Occipital lobe (tissue), 2 donors: Measurements from ENCODE around the gene CIB4. TPM values are rescaled to one million over a fixed set of nuclear protein-coding genes. Genes with fewer than 3 reads are reported as not detected.

Experiments
- DNase-seq: peaks from one replicate; lab custom pipeline; 2025; lab: John Stamatoyannopoulos, UW
- total RNA-seq: library from RNA; depleted of rRNA; stranded (reverse); fragments of >200 nt; gene quantifications from one replicate; pipeline ENCODE4 v1.2.3, GENCODE V29; 2014

CIB4 gene
- total RNA-seq, 1 donor from 2014 or later: not detected

- DNase-seq: no peak
Observed at GRCh38 chr2:26583381-26583911, 57.7 kb downstream of the CIB4 start.

- DNase-seq: no peak
Observed at GRCh38 chr2:26582890-26583289, 58.3 kb downstream of the CIB4 start.

- DNase-seq: no peak
Observed at GRCh38 chr2:26581991-26582842, 58.9 kb downstream of the CIB4 start.

- no peak for DNase-seq
Observed at GRCh38 chr2:26581266-26581990, 59.7 kb downstream of the CIB4 start.

- no peak for DNase-seq
Observed at GRCh38 chr2:26580751-26581150, 60.4 kb downstream of the CIB4 start.

GRCh38 chr2:26580151-26580550 is 61.0 kb downstream of the CIB4 start:
- DNase-seq: no peak

GRCh38 chr2:26579723-26580040 is 61.5 kb downstream of the CIB4 start:
- DNase-seq: no peak

GRCh38 chr2:26579025-26579722 is 62.0 kb downstream of the CIB4 start:
- no peak for DNase-seq

- no peak for DNase-seq
Observed at GRCh38 chr2:26578581-26578980, 62.6 kb downstream of the CIB4 start.

- no peak for DNase-seq
Observed at GRCh38 chr2:26578113-26578458, 63.1 kb downstream of the CIB4 start.

GRCh38 chr2:26577442-26578112 is 63.6 kb downstream of the CIB4 start:
- peak; percentile 27 for DNase-seq

- DNase-seq: no peak
Observed at GRCh38 chr2:26576565-26577441, 64.4 kb downstream of the CIB4 start.

GRCh38 chr2:26575836-26576564 is 65.2 kb downstream of the CIB4 start:
- no peak for DNase-seq

- DNase-seq: no peak
Observed at GRCh38 chr2:26574900-26575560, 66.1 kb downstream of the CIB4 start.

GRCh38 chr2:26574066-26574899 is 66.9 kb downstream of the CIB4 start:
- DNase-seq: no peak

- DNase-seq: no peak
Observed at GRCh38 chr2:26573241-26573925, 67.8 kb downstream of the CIB4 start.

- no peak for DNase-seq
Observed at GRCh38 chr2:26572591-26572990, 68.6 kb downstream of the CIB4 start.

GRCh38 chr2:26571316-26571715 is 69.8 kb downstream of the CIB4 start:
- DNase-seq: no peak
